C4-2B (cell line): ENCODE data around the gene NBPF1.
"Not testable (repeated sequence)": the region's sequence is repeated elsewhere in the genome, so short reads cannot be mapped to it uniquely, and the experiment has no call there.

Experiments
- CTCF ChIP-seq: fragments of 450-650 bp; conservative IDR thresholded peaks from 2 replicates; pipeline ENCODE4 v1.5.1; 2017; ENCODE audit warnings: mild to moderate bottlenecking
- ZFX ChIP-seq: fragments of 450-650 bp; IDR thresholded peaks from 2 replicates; pipeline ENCODE4 v1.6.1; 2017

- TF ChIP-seq CTCF, ZFX: not testable (repeated sequence)
Observed at GRCh38 chr1:16639091-16640031, 26.0 kb upstream of the NBPF1 start.
